Mesodermal cell (in vitro differentiated cells): Measurements from ENCODE around the gene PPIL4.
"Not testable (repeated sequence)": the region's sequence is repeated elsewhere in the genome, so short reads cannot be mapped to it uniquely, and the experiment has no call there.

Source experiments
- H3K27ac ChIP-seq: 2 replicates; pipeline ENCODE4 v1.7.0; 2013; ENCODE audit warnings: mild to moderate bottlenecking, low read depth, low read length, moderate library complexity; ENCODE audit not compliant: severe bottlenecking
- H3K36me3 ChIP-seq: 2 replicates; pipeline ENCODE4 v1.7.1; 2013; ENCODE audit warnings: mild to moderate bottlenecking, low read length, moderate library complexity; ENCODE audit not compliant: control insufficient read depth, insufficient read depth
- H3K4me1 ChIP-seq: one replicate; pipeline ENCODE4 v1.7.1; 2013; ENCODE audit warnings: mild to moderate bottlenecking, low read length; ENCODE audit not compliant: insufficient read depth, control insufficient read depth, poor library complexity, severe bottlenecking
- H3K4me3 ChIP-seq: 2 replicates; pipeline ENCODE4 v1.7.0; 2013; ENCODE audit warnings: low read length, control low read depth, mild to moderate bottlenecking; ENCODE audit not compliant: insufficient read depth, poor library complexity, severe bottlenecking; ENCODE audit errors: extremely low read depth
- H3K9me3 ChIP-seq: 2 replicates; pipeline ENCODE4 v1.7.1; 2013; ENCODE audit warnings: mild to moderate bottlenecking, low read length, moderate library complexity; ENCODE audit not compliant: control insufficient read depth
- WGBS, 2 experiments: methylation state at CpG; one replicate each; pipeline ENCODE4 v1.1.5; 2013; ENCODE audit warnings: missing lambda C conversion rate in 2 of 2; ENCODE audit not compliant: insufficient coverage in 2 of 2; 5-methylcytosine and 5-hydroxymethylcytosine counted together

The PPIL4 gene

GRCh38 chr6:149471801-149472200 is 74.0 kb downstream of the PPIL4 start:
- WGBS, 2 experiments: 100% methylated on average over 1 of the region's 3 CpGs
- Histone ChIP-seq H3K27ac (no peak overlapping the region), H3K9me3 (no peaks in the 10 kb centered on the region), H3K4me1 (no peaks in the 10 kb centered on the region), H3K4me3 (no peak overlapping the region), H3K36me3 (no peaks in the 10 kb centered on the region)

- Histone ChIP-seq H3K4me3 (no peak overlapping the region), H3K4me1 (no peaks in the 10 kb centered on the region), H3K9me3 (no peaks in the 10 kb centered on the region), H3K27ac (no peak overlapping the region), H3K36me3 (no peaks in the 10 kb centered on the region)
- 75 to 88% methylated on average over 1 of the region's 2 CpGs for WGBS, 2 experiments
These were observed 74.9 kb downstream of the PPIL4 start for GRCh38 chr6:149470948-149471347.

GRCh38 chr6:149468179-149468578 is 77.7 kb downstream of the PPIL4 start:
- Histone ChIP-seq H3K36me3 (no peaks in the 10 kb centered on the region), H3K9me3 (no peaks in the 10 kb centered on the region), H3K27ac (no peak overlapping the region), H3K4me1 (peaks cover 10% of the 10 kb centered on the region), H3K4me3 (no peak overlapping the region)
- 80% methylated on average over 1 of the region's 2 CpGs; no CpG with 5 or more reads in 1 of the 2 experiments for WGBS, 2 experiments

GRCh38 chr6:149467265-149467664 is 78.6 kb downstream of the PPIL4 start:
- Histone ChIP-seq H3K27ac (no peak overlapping the region), H3K4me3 (no peak overlapping the region), H3K9me3 (no peaks in the 10 kb centered on the region), H3K36me3 (no peaks in the 10 kb centered on the region), H3K4me1 (peaks cover 10% of the 10 kb centered on the region)
- WGBS, 2 experiments: 91 to 93% methylated on average over 3 of the region's 4 CpGs

- no peaks in the 10 kb centered on the region for H3K9me3 ChIP-seq
- H3K4me1 ChIP-seq: peaks cover 10% of the 10 kb centered on the region
- no peak overlapping the region for H3K4me3 ChIP-seq
- no peaks in the 10 kb centered on the region for H3K36me3 ChIP-seq
- 80 to 89% methylated on average over 5 to 8 of the region's 8 CpGs for WGBS, 2 experiments
- H3K27ac ChIP-seq: no peak overlapping the region
These were observed 81.4 kb downstream of the PPIL4 start for GRCh38 chr6:149464411-149464810.

- peaks cover 10% of the 10 kb centered on the region for H3K4me1 ChIP-seq
These were observed 82.1 kb downstream of the PPIL4 start for GRCh38 chr6:149463781-149464180.

GRCh38 chr6:149462712-149463111 is 83.1 kb downstream of the PPIL4 start:
- not testable (repeated sequence) for H3K27ac ChIP-seq, H3K36me3 ChIP-seq, H3K4me1 ChIP-seq, H3K9me3 ChIP-seq, H3K4me3 ChIP-seq
- WGBS, 2 experiments: 95 to 96% methylated on average over 6 to 7 of the region's 7 CpGs

More at GRCh38 chr6:149463781-149464180, 82.1 kb downstream of the PPIL4 start:
- no peak overlapping the region for H3K4me3 ChIP-seq
- no peaks in the 10 kb centered on the region for H3K36me3 ChIP-seq
- 80 to 94% methylated on average over 1 to 4 of the region's 4 CpGs for WGBS, 2 experiments
- H3K27ac ChIP-seq: peak overlapping the region; percentile 18
- no peaks in the 10 kb centered on the region for H3K9me3 ChIP-seq

- H3K9me3 ChIP-seq: no peaks in the 10 kb centered on the region
- H3K4me1 ChIP-seq: peaks cover 10% of the 10 kb centered on the region
- H3K4me3 ChIP-seq: no peak overlapping the region
- no peaks in the 10 kb centered on the region for H3K36me3 ChIP-seq
- 95 to 100% methylated on average over 1 to 5 of the region's 5 CpGs for WGBS, 2 experiments
- H3K27ac ChIP-seq: no peak overlapping the region
These were observed 84.2 kb downstream of the PPIL4 start for GRCh38 chr6:149461670-149462069.

- WGBS, 2 experiments: 79 to 88% methylated on average over 3 of the region's 3 CpGs
- H3K4me1 ChIP-seq: not testable (repeated sequence)
These were observed 85.6 kb downstream of the PPIL4 start for GRCh38 chr6:149460249-149460648.

GRCh38 chr6:149459761-149460160 is 86.1 kb downstream of the PPIL4 start:
- Histone ChIP-seq H3K27ac (no peak overlapping the region), H3K4me1 (peaks cover 10% of the 10 kb centered on the region), H3K9me3 (no peaks in the 10 kb centered on the region), H3K4me3 (no peak overlapping the region), H3K36me3 (no peaks in the 10 kb centered on the region)
- 91 to 93% methylated on average over 3 to 5 of the region's 5 CpGs for WGBS, 2 experiments

More at GRCh38 chr6:149460249-149460648, 85.6 kb downstream of the PPIL4 start:
- H3K9me3 ChIP-seq, H3K27ac ChIP-seq, H3K4me3 ChIP-seq, H3K36me3 ChIP-seq: not testable (repeated sequence)

GRCh38 chr6:149458806-149459205 is 87.0 kb downstream of the PPIL4 start:
- Histone ChIP-seq H3K4me3 (no peak overlapping the region), H3K27ac (no peak overlapping the region), H3K36me3 (no peaks in the 10 kb centered on the region), H3K4me1 (peaks cover 3% of the 10 kb centered on the region), H3K9me3 (no peaks in the 10 kb centered on the region)
- no CpG with 5 or more reads among the region's 1 CpG for WGBS, 2 experiments
